Measurements from ENCODE around the gene RPS23. TPM values are rescaled to one million over a fixed set of nuclear protein-coding genes. Genes with fewer than 3 reads are reported as not detected.
"Not testable (repeated sequence)": the region's sequence is repeated elsewhere in the genome, so short reads cannot be mapped to it uniquely, and the experiment has no call there.

RPS23 gene
- total RNA-seq, 1 experiment from 2014 or later = 1,953 TPM

DNA sequence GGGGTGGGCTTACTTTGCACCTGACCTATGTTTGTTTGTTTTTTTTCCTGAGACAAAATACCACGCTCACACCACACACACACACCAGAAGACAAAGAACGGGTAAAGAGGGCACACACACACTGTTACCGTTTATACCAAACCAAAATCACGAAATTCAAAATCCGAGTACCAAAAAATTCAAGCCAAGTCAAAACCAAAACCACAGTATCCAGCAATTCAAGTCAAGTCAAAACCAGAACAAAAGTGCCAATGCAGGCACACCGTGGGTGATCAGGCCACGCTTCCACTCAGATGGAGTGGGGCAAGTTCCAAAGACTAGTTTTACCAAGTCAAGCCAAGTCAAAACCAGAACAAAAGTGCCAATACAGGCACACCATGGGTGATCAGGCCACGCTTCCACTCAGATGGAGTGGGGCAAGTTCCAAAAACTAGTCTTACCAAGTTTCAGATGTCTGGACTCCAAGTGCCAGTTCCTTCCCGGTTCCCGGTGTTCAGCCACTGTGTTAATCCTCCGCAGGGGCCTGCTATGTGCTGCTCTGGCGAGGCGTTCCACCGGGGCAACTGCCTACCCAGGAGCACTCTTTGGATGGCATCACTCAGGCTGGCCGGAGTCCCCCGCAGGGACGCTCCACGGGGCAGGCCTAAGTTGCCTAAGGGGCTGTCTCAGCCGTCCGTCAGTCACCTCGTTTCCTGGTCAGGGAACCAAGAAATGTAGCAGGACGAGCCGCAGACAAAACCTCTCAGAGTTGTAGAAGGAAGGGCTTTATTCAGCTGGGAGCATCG, 5.4 kb downstream of the RPS23 start:
- H3K4me3 ChIP-seq (ENCODE audit: low read depth, low read length, poor library complexity, severe bottlenecking); H3K27ac ChIP-seq (ENCODE audit: low read depth, low read length, poor library complexity, severe bottlenecking); intact Hi-C loops (cut with micrococcal nuclease; ENCODE audit: unreplicated experiment); BruUV-seq (replicated peaks); H3K4me1 ChIP-seq (ENCODE audit: insufficient read depth, low read length, poor library complexity, severe bottlenecking); H3K27me3 ChIP-seq (replicated peaks; ENCODE audit: insufficient read depth, low read depth, low read length, poor library complexity); DNase-seq (ENCODE audit: low spot score); CTCF ChIA-PET; H3K9me3 ChIP-seq (ENCODE audit: low read depth, low read length, poor library complexity, severe bottlenecking); POLR2A ChIA-PET (ENCODE audit: low non-redundant PET): not testable (repeated sequence)
- peaks cover 43% of the 10 kb centered on the region for H3K36me3 ChIP-seq (ENCODE audit: insufficient read depth, low read length, poor library complexity, severe bottlenecking)

DNA sequence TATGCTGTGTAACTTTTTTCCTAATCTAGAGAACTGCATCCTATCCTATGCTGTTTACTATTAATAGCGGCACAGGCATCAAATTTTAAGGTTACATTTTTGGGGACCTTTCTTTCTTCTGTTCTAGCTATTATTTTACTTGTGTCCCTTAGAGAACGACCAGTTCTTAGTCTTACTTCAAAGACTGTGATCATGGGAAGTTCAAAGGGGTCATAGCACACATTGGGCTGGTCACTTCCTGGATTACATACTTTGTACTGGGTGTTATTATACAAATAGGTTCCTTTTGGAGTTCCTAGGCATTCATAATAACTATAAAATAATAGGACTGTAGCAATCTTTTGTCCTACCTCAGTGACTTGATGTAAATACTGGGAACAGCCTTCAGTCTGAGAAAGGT, 8.8 kb downstream of the RPS23 start:
- intact Hi-C loops (cut with micrococcal nuclease; ENCODE audit: unreplicated experiment); H3K4me1 ChIP-seq (ENCODE audit: insufficient read depth, low read length, poor library complexity, severe bottlenecking); H3K27me3 ChIP-seq (replicated peaks; ENCODE audit: insufficient read depth, low read depth, low read length, poor library complexity); H3K9me3 ChIP-seq (ENCODE audit: low read depth, low read length, poor library complexity, severe bottlenecking); DNase-seq (ENCODE audit: low spot score); CTCF ChIA-PET; H3K36me3 ChIP-seq (ENCODE audit: insufficient read depth, low read length, poor library complexity, severe bottlenecking); H3K27ac ChIP-seq (ENCODE audit: low read depth, low read length, poor library complexity, severe bottlenecking); BruUV-seq (replicated peaks); H3K4me3 ChIP-seq (ENCODE audit: low read depth, low read length, poor library complexity, severe bottlenecking): not testable (repeated sequence)
- POLR2A ChIA-PET (ENCODE audit: low non-redundant PET) = interaction anchor here (0.7 kb wide), 1 partner anchor 164 kb away, joined by 4 read pairs; no protein-coding TSS in a partner anchor

DNA sequence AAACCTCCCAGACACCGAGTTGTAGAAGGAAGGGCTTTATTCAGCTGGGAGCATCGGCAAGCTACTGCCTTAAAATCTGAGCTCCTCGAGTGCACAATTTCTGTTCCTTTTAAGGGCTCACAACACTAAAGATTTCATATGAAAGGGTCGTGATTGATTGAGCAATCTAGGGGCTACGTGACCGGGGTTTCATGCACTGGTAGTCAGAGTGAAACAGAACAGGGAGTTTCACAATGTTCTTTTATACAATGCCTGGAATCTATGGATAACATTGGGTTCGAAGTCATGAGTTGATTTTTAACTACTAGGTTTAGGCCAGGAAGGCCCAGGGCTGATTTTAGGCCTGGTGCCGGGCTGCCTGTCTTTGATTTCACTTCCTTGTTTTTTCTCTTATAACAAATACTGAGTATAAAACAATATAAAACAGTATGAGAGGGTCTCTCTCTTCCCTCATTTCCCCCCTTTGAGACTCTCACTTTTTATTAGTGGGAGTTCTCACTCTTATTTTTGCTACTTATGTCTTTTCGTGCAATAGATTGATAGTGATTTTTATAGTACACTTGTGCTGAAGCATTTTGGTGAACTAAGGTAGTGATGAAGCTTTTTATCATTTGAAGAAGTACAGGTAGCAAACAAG, 10.7 kb downstream of the RPS23 start:
- H3K4me1 ChIP-seq (ENCODE audit: insufficient read depth, low read length, poor library complexity, severe bottlenecking); CTCF ChIA-PET; POLR2A ChIA-PET (ENCODE audit: low non-redundant PET); H3K9me3 ChIP-seq (ENCODE audit: low read depth, low read length, poor library complexity, severe bottlenecking); H3K36me3 ChIP-seq (ENCODE audit: insufficient read depth, low read length, poor library complexity, severe bottlenecking); H3K27ac ChIP-seq (ENCODE audit: low read depth, low read length, poor library complexity, severe bottlenecking); BruUV-seq (replicated peaks); H3K27me3 ChIP-seq (replicated peaks; ENCODE audit: insufficient read depth, low read depth, low read length, poor library complexity); intact Hi-C loops (cut with micrococcal nuclease; ENCODE audit: unreplicated experiment); H3K4me3 ChIP-seq (ENCODE audit: low read depth, low read length, poor library complexity, severe bottlenecking); DNase-seq (ENCODE audit: low spot score): not testable (repeated sequence)

DNA sequence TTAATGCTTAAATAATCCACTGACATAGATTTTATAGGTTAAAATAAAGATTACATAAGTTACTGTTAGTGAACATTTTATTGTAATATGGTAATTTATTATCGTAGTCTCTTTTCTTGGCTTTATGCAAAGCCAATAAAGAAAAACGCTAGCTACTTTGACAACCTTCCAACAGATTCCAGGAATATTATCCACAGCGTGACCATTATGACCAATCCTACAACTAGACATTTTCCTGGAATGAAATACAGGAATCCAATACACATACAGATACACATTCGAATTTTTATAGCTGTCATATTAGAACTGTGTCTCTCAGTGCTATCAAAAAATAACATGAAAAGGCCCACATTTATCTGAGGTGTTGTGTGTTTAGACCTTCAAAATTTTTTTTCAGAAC, 13.1 kb downstream of the RPS23 start:
- no peak for DNase-seq (ENCODE audit: low spot score)
- Histone ChIP-seq H3K27me3 (replicated peaks; ENCODE audit: insufficient read depth, low read depth, low read length, poor library complexity) (no peaks in the 10 kb centered on the region), H3K36me3 (ENCODE audit: insufficient read depth, low read length, poor library complexity, severe bottlenecking) (peaks cover 4% of the 10 kb centered on the region), H3K27ac (ENCODE audit: low read depth, low read length, poor library complexity, severe bottlenecking) (no peak overlapping the region), H3K9me3 (ENCODE audit: low read depth, low read length, poor library complexity, severe bottlenecking) (peaks cover 6% of the 10 kb centered on the region), H3K4me1 (ENCODE audit: insufficient read depth, low read length, poor library complexity, severe bottlenecking) (no peaks in the 10 kb centered on the region), H3K4me3 (ENCODE audit: low read depth, low read length, poor library complexity, severe bottlenecking) (no peak overlapping the region)
- BruUV-seq (replicated peaks) = no TSS peak
- intact Hi-C loops (cut with micrococcal nuclease; ENCODE audit: unreplicated experiment) = no loop called here
- ChIA-PET POLR2A (ENCODE audit: low non-redundant PET) (no interaction called here), CTCF (no interaction called here)
- TF ChIP-seq, protein P1, sequence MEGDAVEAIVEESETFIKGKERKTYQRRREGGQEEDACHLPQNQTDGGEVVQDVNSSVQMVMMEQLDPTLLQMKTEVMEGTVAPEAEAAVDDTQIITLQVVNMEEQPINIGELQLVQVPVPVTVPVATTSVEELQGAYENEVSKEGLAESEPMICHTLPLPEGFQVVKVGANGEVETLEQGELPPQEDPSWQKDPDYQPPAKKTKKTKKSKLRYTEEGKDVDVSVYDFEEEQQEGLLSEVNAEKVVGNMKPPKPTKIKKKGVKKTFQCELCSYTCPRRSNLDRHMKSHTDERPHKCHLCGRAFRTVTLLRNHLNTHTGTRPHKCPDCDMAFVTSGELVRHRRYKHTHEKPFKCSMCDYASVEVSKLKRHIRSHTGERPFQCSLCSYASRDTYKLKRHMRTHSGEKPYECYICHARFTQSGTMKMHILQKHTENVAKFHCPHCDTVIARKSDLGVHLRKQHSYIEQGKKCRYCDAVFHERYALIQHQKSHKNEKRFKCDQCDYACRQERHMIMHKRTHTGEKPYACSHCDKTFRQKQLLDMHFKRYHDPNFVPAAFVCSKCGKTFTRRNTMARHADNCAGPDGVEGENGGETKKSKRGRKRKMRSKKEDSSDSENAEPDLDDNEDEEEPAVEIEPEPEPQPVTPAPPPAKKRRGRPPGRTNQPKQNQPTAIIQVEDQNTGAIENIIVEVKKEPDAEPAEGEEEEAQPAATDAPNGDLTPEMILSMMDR (conservative IDR thresholded peaks at IDR 0.05; ENCODE audit: low read depth, low read length) = no peak
- TF ChIP-seq EZH2 (IDR thresholded peaks at IDR 0.05; ENCODE audit: borderline replicate concordance, low read depth, low read length, poor library complexity, severe bottlenecking) = no peak

All from A673 (cell line).